Measurements from ENCODE around the gene PHF2. TPM values are rescaled to one million over a fixed set of nuclear protein-coding genes. Genes with fewer than 3 reads are reported as not detected.

The PHF2 gene
- total RNA-seq, 2 donors from 2014 or later = 15.0 to 19.8 TPM

GRCh38 chr9:93594041-93594756, 17.8 kb downstream of the PHF2 start:
- peaks cover 57% of the 10 kb centered on the region for H3K4me1 ChIP-seq
- no peak overlapping the region for H3K27ac ChIP-seq
- intact Hi-C loops (cut with DNase I) = no loop called here
- ATAC-seq = no peak
- H3K36me3 ChIP-seq (replicated peaks in 1 of 2; ENCODE audit: insufficient read depth in 1 of 2, low read depth in 2 of 2) = no peaks in the 10 kb centered on the region
- no peak for DNase-seq
- no peaks in the 10 kb centered on the region for H3K9me3 ChIP-seq
- WGBS, 2 donors = 57 to 60% methylated on average over 7 to 8 of the region's 9 CpGs
- no peak for TF ChIP-seq CTCF (IDR thresholded peaks at IDR 0.05)
- TF ChIP-seq POLR2A (IDR thresholded peaks at IDR 0.05) = no peak
- no peaks in the 10 kb centered on the region for H3K27me3 ChIP-seq
- H3K4me3 ChIP-seq = no peak overlapping the region

GRCh38 chr9:93595461-93595860, 19.1 kb downstream of the PHF2 start:
- no peak overlapping the region for H3K4me3 ChIP-seq
- peaks cover 57% of the 10 kb centered on the region for H3K4me1 ChIP-seq
- H3K27me3 ChIP-seq = no peaks in the 10 kb centered on the region
- H3K36me3 ChIP-seq (replicated peaks in 1 of 2; ENCODE audit: insufficient read depth in 1 of 2, low read depth in 2 of 2) = no peaks in the 10 kb centered on the region
- 87% methylated on average over 5 of the region's 5 CpGs for WGBS, 2 donors
- DNase-seq (no peak), ATAC-seq (no peak)
- TF ChIP-seq CTCF (IDR thresholded peaks at IDR 0.05) (no peak), POLR2A (IDR thresholded peaks at IDR 0.05) (no peak)
- intact Hi-C loops (cut with DNase I) = no loop called here
- H3K9me3 ChIP-seq = no peaks in the 10 kb centered on the region
- H3K27ac ChIP-seq = no peak overlapping the region

DNA sequence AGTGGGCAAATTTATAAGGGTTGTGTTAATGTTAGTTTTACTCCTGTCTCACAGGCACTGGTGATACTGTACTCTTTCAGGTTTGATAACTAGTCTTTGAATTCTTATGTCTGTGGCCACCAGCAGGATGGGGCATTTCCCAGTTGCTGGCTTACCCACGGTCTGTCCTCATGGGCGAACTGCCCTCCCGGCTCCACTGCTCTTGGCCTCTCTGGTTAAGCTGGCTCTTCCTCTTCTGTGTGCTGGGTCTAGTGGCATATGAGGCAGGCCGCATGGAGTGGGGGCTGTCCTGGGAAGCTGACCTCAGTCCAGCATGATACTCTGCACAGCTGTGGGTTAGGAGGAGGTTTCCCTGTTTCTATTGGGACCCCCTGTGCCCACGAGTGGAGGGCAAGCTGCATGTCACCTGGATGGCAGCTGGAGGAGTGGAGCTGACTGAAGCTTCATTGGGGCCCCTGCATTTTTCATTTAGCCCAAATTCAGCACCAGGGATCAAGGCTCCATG, 19.5 kb downstream of the PHF2 start:
- H3K36me3 ChIP-seq (replicated peaks in 1 of 2; ENCODE audit: insufficient read depth in 1 of 2, low read depth in 2 of 2) = no peaks in the 10 kb centered on the region
- H3K27me3 ChIP-seq = no peaks in the 10 kb centered on the region
- no peaks in the 10 kb centered on the region for H3K9me3 ChIP-seq
- no peak overlapping the region for H3K27ac ChIP-seq
- TF ChIP-seq POLR2A (IDR thresholded peaks at IDR 0.05) (no peak), CTCF (IDR thresholded peaks at IDR 0.05) (no peak)
- 49 to 52% methylated on average over 5 of the region's 5 CpGs for WGBS, 2 donors
- peaks cover 58% of the 10 kb centered on the region for H3K4me1 ChIP-seq
- no peak for DNase-seq
- H3K4me3 ChIP-seq = no peak overlapping the region
- ATAC-seq = no peak
- intact Hi-C loops (cut with DNase I) = no loop called here

DNA sequence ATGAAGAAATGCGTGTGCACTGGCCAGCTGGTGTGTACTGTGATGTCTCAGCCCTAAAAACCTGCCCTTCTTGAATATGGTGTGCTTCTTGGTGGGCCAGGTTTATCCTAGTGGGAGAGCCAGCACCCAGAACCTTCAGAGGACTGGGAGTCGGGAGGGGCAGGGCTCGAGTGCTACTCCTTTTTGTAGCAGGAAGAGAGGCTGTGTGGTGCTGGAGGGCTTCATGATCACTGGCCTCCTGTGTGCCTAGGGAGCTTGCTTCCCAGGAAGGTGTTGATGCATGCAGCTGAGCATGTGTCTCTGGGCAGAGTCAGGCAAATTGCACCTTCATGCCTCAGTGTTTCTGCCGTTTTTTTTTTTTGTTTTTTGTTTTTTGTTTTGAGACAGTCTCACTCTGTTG, 20.0 kb downstream of the PHF2 start:
- Histone ChIP-seq H3K27ac (no peak overlapping the region), H3K27me3 (no peaks in the 10 kb centered on the region), H3K4me3 (no peak overlapping the region), H3K4me1 (peaks cover 58% of the 10 kb centered on the region), H3K36me3 (replicated peaks in 1 of 2; ENCODE audit: insufficient read depth in 1 of 2, low read depth in 2 of 2) (no peaks in the 10 kb centered on the region), H3K9me3 (no peaks in the 10 kb centered on the region)
- DNase-seq (peak in 1 of 4 donors; percentile 1), ATAC-seq (no peak)
- no peak for TF ChIP-seq POLR2A (IDR thresholded peaks at IDR 0.05)
- TF ChIP-seq CTCF (IDR thresholded peaks at IDR 0.05) = no peak
- 70 to 84% methylated on average over 4 of the region's 4 CpGs for WGBS, 2 donors
- intact Hi-C loops (cut with DNase I) = no loop called here

All from body of pancreas (tissue), 4 donors.